Loucy (cell line): Measurements from ENCODE around the gene TIRAP.
A peak's percentile ranks its signal among the peaks of the same experiment; 100 is the strongest.
"Not testable (repeated sequence)": the region's sequence is repeated elsewhere in the genome, so short reads cannot be mapped to it uniquely, and the experiment has no call there.

Experiments
- H2AFZ ChIP-seq: fragments of 200-600 bp; sonication (generic); 2 replicates; pipeline ENCODE4 v1.6.0; 2016; ENCODE audit warnings: antibody characterized with exemption, mild to moderate bottlenecking, low read length, moderate library complexity
- H3F3A ChIP-seq: fragments of 200-600 bp; 2 replicates; pipeline ENCODE4 v1.6.0; 2016; ENCODE audit warnings: antibody characterized with exemption, low read depth, mild to moderate bottlenecking
- H3K27me3 ChIP-seq: fragments of 200-600 bp; sonication (generic); 2 replicates; pipeline ENCODE4 v1.6.1; 2014; ENCODE audit warnings: low read length, mild to moderate bottlenecking; ENCODE audit not compliant: insufficient read depth, poor library complexity, severe bottlenecking
- H3K36me3 ChIP-seq: fragments of 200-600 bp; sonication (generic); 2 replicates; pipeline ENCODE4 v1.6.1; 2016; ENCODE audit warnings: low read length; ENCODE audit not compliant: insufficient read depth
- H3K4me1 ChIP-seq: fragments of 200-600 bp; sonication (generic); 2 replicates; pipeline ENCODE4 v1.5.1; 2014; ENCODE audit warnings: low read length, mild to moderate bottlenecking; ENCODE audit not compliant: insufficient read depth, poor library complexity, severe bottlenecking
- H3K4me2 ChIP-seq: fragments of 200-600 bp; sonication (generic); 2 replicates; pipeline ENCODE4 v1.6.0; 2014; ENCODE audit warnings: antibody characterized with exemption, low read length, low read depth, mild to moderate bottlenecking; ENCODE audit not compliant: poor library complexity, severe bottlenecking
- H3K4me3 ChIP-seq: fragments of 200-600 bp; sonication (generic); 2 replicates; pipeline ENCODE4 v1.5.1; 2014; ENCODE audit warnings: low read length, mild to moderate bottlenecking, mixed read lengths; ENCODE audit not compliant: poor library complexity, severe bottlenecking
- H3K79me2 ChIP-seq: fragments of 200-600 bp; sonication (generic); 2 replicates; pipeline ENCODE4 v1.6.1; 2014; ENCODE audit warnings: low read length; ENCODE audit not compliant: insufficient read depth
- H3K9ac ChIP-seq: fragments of 200-600 bp; sonication (generic); 2 replicates; pipeline ENCODE4 v1.6.0; 2014; ENCODE audit warnings: mild to moderate bottlenecking, low read depth, low read length, moderate library complexity; ENCODE audit not compliant: poor library complexity, severe bottlenecking
- H3K9me2 ChIP-seq: fragments of 200-600 bp; sonication (generic); replicated peaks from 2 replicates; pipeline ENCODE4 v1.6.1; 2016; ENCODE audit warnings: low read depth, low read length, mixed read lengths
- H3K9me3 ChIP-seq: fragments of 200-600 bp; sonication (generic); 2 replicates; pipeline ENCODE4 v1.6.1; 2014; ENCODE audit warnings: mild to moderate bottlenecking, antibody characterized with exemption, low read length, low read depth; ENCODE audit not compliant: insufficient read depth
- H4K20me1 ChIP-seq: fragments of 200-600 bp; sonication (generic); 2 replicates; pipeline ENCODE4 v1.6.0; 2014; ENCODE audit warnings: antibody characterized with exemption, low read length, mild to moderate bottlenecking; ENCODE audit not compliant: insufficient read depth, poor library complexity, severe bottlenecking
- CTCF ChIP-seq: fragments of 200-600 bp; sonication (generic); conservative IDR thresholded peaks from 2 replicates; pipeline ENCODE4 v1.5.1; 2014; ENCODE audit warnings: mild to moderate bottlenecking, antibody characterized with exemption, low read length
- EZH2phosphoT487 ChIP-seq: fragments of 200-600 bp; IDR thresholded peaks from 2 replicates; pipeline ENCODE4 v1.6.1; 2018; ENCODE audit warnings: antibody characterized with exemption, mild to moderate bottlenecking, moderate library complexity, borderline replicate concordance

The TIRAP gene

GRCh38 chr11:126305699-126306098 is 22.8 kb downstream of the TIRAP start:
- no peaks in the 10 kb centered on the region for H3K36me3 ChIP-seq
- no peak overlapping the region for H3K9ac ChIP-seq
- H2AFZ ChIP-seq: no peak overlapping the region
- H3K79me2 ChIP-seq: peaks cover 45% of the 10 kb centered on the region
- no peaks in the 10 kb centered on the region for H4K20me1 ChIP-seq
- H3K4me2 ChIP-seq: peak overlapping the region; percentile 55
- peaks cover 38% of the 10 kb centered on the region for H3K4me1 ChIP-seq
- peak overlapping the region; percentile 26 for H3K4me3 ChIP-seq
- H3K9me3 ChIP-seq: no peaks in the 10 kb centered on the region
- no peaks in the 10 kb centered on the region for H3F3A ChIP-seq
- no peak for TF ChIP-seq CTCF
- TF ChIP-seq EZH2phosphoT487: no peak
- H3K27me3 ChIP-seq: no peaks in the 10 kb centered on the region
- no peaks in the 10 kb centered on the region for H3K9me2 ChIP-seq

GRCh38 chr11:126307706-126308105 is 24.8 kb downstream of the TIRAP start:
- Histone ChIP-seq H3K9me3 (no peaks in the 10 kb centered on the region), H3K4me1 (peaks cover 49% of the 10 kb centered on the region), H3K4me3 (peak overlapping the region; percentile 50), H3K36me3 (no peaks in the 10 kb centered on the region), H3K4me2 (peak overlapping the region; percentile 68), H3K9ac (peak overlapping the region; percentile 35), H4K20me1 (no peaks in the 10 kb centered on the region), H3K27me3 (no peaks in the 10 kb centered on the region), H3K79me2 (peaks cover 51% of the 10 kb centered on the region), H2AFZ (no peak overlapping the region), H3K9me2 (no peaks in the 10 kb centered on the region), H3F3A (no peaks in the 10 kb centered on the region)
- TF ChIP-seq EZH2phosphoT487: no peak
- TF ChIP-seq CTCF: peak; percentile 71

GRCh38 chr11:126308271-126308671 is 25.4 kb downstream of the TIRAP start:
- H3K27me3 ChIP-seq: no peaks in the 10 kb centered on the region
- no peak overlapping the region for H2AFZ ChIP-seq
- no peaks in the 10 kb centered on the region for H3K9me2 ChIP-seq
- H3K4me2 ChIP-seq: peak overlapping the region; percentile 68
- peak overlapping the region; percentile 35 for H3K9ac ChIP-seq
- no peaks in the 10 kb centered on the region for H4K20me1 ChIP-seq
- no peaks in the 10 kb centered on the region for H3K36me3 ChIP-seq
- no peaks in the 10 kb centered on the region for H3K9me3 ChIP-seq
- H3F3A ChIP-seq: no peaks in the 10 kb centered on the region
- peaks cover 50% of the 10 kb centered on the region for H3K79me2 ChIP-seq
- H3K4me1 ChIP-seq: peaks cover 49% of the 10 kb centered on the region
- TF ChIP-seq CTCF: no peak
- TF ChIP-seq EZH2phosphoT487: no peak
- peak overlapping the region; percentile 50 for H3K4me3 ChIP-seq

- H3K4me2 ChIP-seq, H3K9me3 ChIP-seq, H3K4me3 ChIP-seq, H3K27me3 ChIP-seq, H4K20me1 ChIP-seq, H3K36me3 ChIP-seq, H3K9me2 ChIP-seq, H2AFZ ChIP-seq, H3K9ac ChIP-seq, H3F3A ChIP-seq: not testable (repeated sequence)
- Histone ChIP-seq H3K79me2 (peaks cover 51% of the 10 kb centered on the region), H3K4me1 (peaks cover 48% of the 10 kb centered on the region)
Measured at GRCh38 chr11:126308771-126309170, 25.9 kb downstream of the TIRAP start.
